HG02588 (cell line): ENCODE data around the gene CEBPB.
"Not testable (repeated sequence)": the region's sequence is repeated elsewhere in the genome, so short reads cannot be mapped to it uniquely, and the experiment has no call there.

Experiments
- ATAC-seq: cut with Tn5 transposase; IDR thresholded peaks from one replicate; pipeline ENCODE4 v1.9.1; 2021; ENCODE audit warnings: mild to moderate bottlenecking, moderate library complexity; ENCODE audit not compliant: unreplicated experiment

The CEBPB gene

GRCh38 chr20:50169329-50169823 lies 21.3 kb upstream of the CEBPB start:
- no peak for ATAC-seq

GRCh38 chr20:50170549-50171220 lies 19.9 kb upstream of the CEBPB start:
- no peak for ATAC-seq

- ATAC-seq = no peak
Observed at GRCh38 chr20:50172347-50173013, 18.1 kb upstream of the CEBPB start.

GRCh38 chr20:50174456-50174855 lies 16.2 kb upstream of the CEBPB start:
- no peak for ATAC-seq

- no peak for ATAC-seq
Observed at GRCh38 chr20:50175938-50176933, 14.4 kb upstream of the CEBPB start.

- ATAC-seq = not testable (repeated sequence)
Observed at GRCh38 chr20:50178672-50179071, 12.0 kb upstream of the CEBPB start.

- no peak for ATAC-seq
Observed at GRCh38 chr20:50181344-50181743, 9.3 kb upstream of the CEBPB start.

GRCh38 chr20:50182346-50182745 lies 8.3 kb upstream of the CEBPB start:
- ATAC-seq = no peak

GRCh38 chr20:50185426-50185825 lies 5.2 kb upstream of the CEBPB start:
- no peak for ATAC-seq

GRCh38 chr20:50186151-50186885 lies 4.3 kb upstream of the CEBPB start:
- ATAC-seq = no peak

- ATAC-seq = no peak
Observed at GRCh38 chr20:50186987-50187402, 3.6 kb upstream of the CEBPB start.

- ATAC-seq = no peak
Observed at GRCh38 chr20:50187403-50188051, 3.1 kb upstream of the CEBPB start.

GRCh38 chr20:50188287-50188688 lies 2.3 kb upstream of the CEBPB start:
- no peak for ATAC-seq

- no peak for ATAC-seq
Observed at GRCh38 chr20:50188879-50189680, 1.6 kb upstream of the CEBPB start.

GRCh38 chr20:50189681-50190250 lies 864 bp upstream of the CEBPB start:
- ATAC-seq = no peak

GRCh38 chr20:50191065-50191543 lies 474 bp downstream of the CEBPB start:
- ATAC-seq = no peak

GRCh38 chr20:50191544-50192363 lies 1.1 kb downstream of the CEBPB start:
- ATAC-seq = no peak
